NCI-H524 (cell line): ENCODE results near the gene ZBED5.
"Not testable (repeated sequence)": the region's sequence is repeated elsewhere in the genome, so short reads cannot be mapped to it uniquely, and the experiment has no call there.

ENCODE experiments used
- DNase-seq, 2 experiments: peaks; one replicate each; lab custom pipeline; 2025; lab: John Stamatoyannopoulos, UW

ZBED5 gene

GRCh38 chr11:10857709-10858438 is at the start of gene ZBED5:
Gene ZBED5, minus strand, starts transcription at chr11:10858053. Its CDS starts 3,108 bp downstream, at chr11:10854945.
- DNase-seq: peak; percentile 88 to 96

- peak; percentile 66 to 78 for DNase-seq
Observed at GRCh38 chr11:10906521-10906920, 48.7 kb upstream of the ZBED5 start.

- DNase-seq: no peak
Observed at GRCh38 chr11:10902301-10903063, 44.6 kb upstream of the ZBED5 start.

- DNase-seq: peak in 1 of 2 experiments; percentile 42
Observed at GRCh38 chr11:10900681-10901415, 43.0 kb upstream of the ZBED5 start.

GRCh38 chr11:10899121-10899830 is 41.4 kb upstream of the ZBED5 start:
- peak in 1 of 2 experiments; percentile 34 for DNase-seq

- no peak for DNase-seq
Observed at GRCh38 chr11:10898763-10899025, 40.8 kb upstream of the ZBED5 start.

GRCh38 chr11:10898003-10898762 is 40.3 kb upstream of the ZBED5 start:
- DNase-seq: no peak

GRCh38 chr11:10897150-10897549 is 39.3 kb upstream of the ZBED5 start:
- no peak for DNase-seq

GRCh38 chr11:10896493-10896892 is 38.6 kb upstream of the ZBED5 start:
- no peak for DNase-seq

GRCh38 chr11:10895285-10895684 is 37.4 kb upstream of the ZBED5 start:
- DNase-seq: no peak

GRCh38 chr11:10894666-10895065 is 36.8 kb upstream of the ZBED5 start:
- no peak for DNase-seq

GRCh38 chr11:10893714-10894151 is 35.9 kb upstream of the ZBED5 start:
- DNase-seq: no peak

GRCh38 chr11:10892250-10892649 is 34.4 kb upstream of the ZBED5 start:
- DNase-seq: peak; percentile 40 to 80

GRCh38 chr11:10891151-10891720 is 33.4 kb upstream of the ZBED5 start:
- no peak for DNase-seq

- not testable (repeated sequence) for DNase-seq
Observed at GRCh38 chr11:10890083-10890482, 32.2 kb upstream of the ZBED5 start.

GRCh38 chr11:10887307-10887706 is 29.5 kb upstream of the ZBED5 start:
- no peak for DNase-seq

GRCh38 chr11:10886652-10887250 is 28.9 kb upstream of the ZBED5 start:
- DNase-seq: no peak

GRCh38 chr11:10885703-10886363 is 28.0 kb upstream of the ZBED5 start:
- no peak for DNase-seq

- not testable (repeated sequence) for DNase-seq
Observed at GRCh38 chr11:10884292-10884691, 26.4 kb upstream of the ZBED5 start.

GRCh38 chr11:10881892-10882291 is 24.0 kb upstream of the ZBED5 start:
- no peak for DNase-seq
